ENCODE data around the gene SLCO3A1.
A peak's percentile ranks its signal among the peaks of the same experiment; 100 is the strongest.
"Not testable (repeated sequence)": the region's sequence is repeated elsewhere in the genome, so short reads cannot be mapped to it uniquely, and the experiment has no call there.

Gene SLCO3A1

DNA sequence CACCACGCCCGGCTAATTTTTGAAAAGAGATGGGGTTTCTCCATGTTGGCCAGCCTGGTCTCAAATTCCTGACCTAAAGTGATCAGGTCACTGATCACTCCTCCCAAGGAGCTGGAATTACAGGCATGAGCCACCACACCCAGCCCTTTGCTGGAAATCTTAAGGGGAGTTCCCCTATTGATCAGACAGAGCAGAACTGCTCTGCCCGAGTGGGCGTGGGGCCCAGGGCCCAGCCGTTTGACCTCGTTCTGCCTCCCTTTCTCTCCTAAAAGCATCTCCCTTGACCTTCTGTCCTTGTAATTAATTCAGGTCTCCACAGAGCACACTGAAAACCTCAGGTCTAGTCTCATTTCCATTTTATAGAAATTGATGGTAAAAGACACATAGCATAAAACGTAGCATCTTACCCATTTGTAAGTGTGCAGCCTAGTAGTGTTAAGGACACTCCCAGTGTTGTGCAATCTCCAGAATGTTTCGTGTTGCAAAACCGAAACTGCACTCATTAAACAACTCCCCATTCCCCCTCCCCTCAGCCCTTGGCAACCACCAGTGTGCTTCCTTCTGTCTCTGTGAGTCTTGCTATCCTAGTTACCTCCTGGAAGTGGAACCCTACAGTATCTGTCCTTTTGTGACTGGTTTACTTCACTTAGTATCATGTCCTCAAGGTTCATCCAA, 89.3 kb downstream of the SLCO3A1 start:
- DNase-seq: peak; percentile 70

DNA sequence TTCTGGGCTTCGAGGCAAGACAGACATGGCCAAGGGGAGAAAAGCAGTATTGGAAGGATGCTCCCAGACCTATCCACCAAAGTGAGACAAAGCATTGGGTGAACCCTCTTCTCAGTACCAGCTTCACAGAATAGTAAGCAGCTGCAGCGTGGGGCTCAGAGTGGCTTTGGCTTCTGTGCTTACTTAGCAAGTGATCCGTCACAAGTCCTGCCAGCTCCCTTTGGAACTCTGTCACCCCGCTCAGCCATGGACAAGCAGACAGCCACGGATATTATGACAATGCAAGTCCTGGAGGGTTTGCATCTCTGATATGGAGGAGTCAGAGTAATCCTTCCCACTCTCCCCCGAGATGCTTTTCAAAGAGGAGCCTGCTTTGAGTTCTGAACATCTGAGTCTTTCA, 90.8 kb downstream of the SLCO3A1 start:
- DNase-seq: no peak

DNA sequence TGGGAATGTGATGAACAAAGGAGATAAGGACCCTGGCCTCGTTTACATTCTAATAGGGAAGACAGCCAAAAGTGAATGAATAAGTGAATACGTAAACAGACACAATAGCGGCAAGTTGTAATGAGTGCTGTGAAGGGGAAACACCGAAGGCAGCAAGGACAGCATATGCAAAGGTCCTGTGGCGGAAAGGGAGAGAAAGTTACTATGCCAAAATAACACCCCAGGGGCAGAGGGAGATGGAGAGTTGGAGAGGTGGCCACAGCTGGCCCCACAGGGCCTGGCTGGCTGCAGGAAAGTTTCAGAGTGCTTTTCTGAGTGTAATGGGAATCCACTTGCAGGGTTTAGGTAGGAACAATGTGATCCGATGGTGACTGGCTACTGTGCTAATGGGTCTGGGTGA, 91.9 kb downstream of the SLCO3A1 start:
- no peak for DNase-seq

- no peak for DNase-seq
Measured at GRCh38 chr15:91946075-91946474, 92.6 kb downstream of the SLCO3A1 start.

- no peak for DNase-seq
Measured at GRCh38 chr15:91946581-91947292, 93.2 kb downstream of the SLCO3A1 start.

- no peak for DNase-seq
Measured at GRCh38 chr15:91947293-91947679, 93.8 kb downstream of the SLCO3A1 start.

GRCh38 chr15:91947683-91948608, 94.4 kb downstream of the SLCO3A1 start:
- DNase-seq: no peak

DNA sequence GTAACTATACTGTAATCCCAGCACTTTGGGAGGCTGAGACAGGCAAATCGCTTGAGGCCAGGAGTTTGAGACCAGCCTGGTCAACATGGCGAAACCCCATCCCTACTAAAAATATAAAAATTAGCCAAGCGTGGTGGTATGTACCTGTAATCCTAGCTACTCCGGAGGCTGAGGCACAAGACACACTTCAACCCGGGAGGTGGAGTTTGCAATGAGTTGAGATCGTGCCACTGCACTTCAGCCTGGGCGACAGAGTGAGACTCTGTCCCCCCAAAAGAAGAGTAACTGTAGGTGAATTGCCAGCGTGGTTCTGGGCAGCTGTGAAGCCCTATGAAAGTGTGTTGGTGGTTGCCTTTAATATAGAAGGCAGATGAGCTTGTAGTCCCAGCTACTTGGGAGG, 95.9 kb downstream of the SLCO3A1 start:
- no peak for DNase-seq

GRCh38 chr15:91950054-91950453, 96.5 kb downstream of the SLCO3A1 start:
- DNase-seq: no peak

DNA sequence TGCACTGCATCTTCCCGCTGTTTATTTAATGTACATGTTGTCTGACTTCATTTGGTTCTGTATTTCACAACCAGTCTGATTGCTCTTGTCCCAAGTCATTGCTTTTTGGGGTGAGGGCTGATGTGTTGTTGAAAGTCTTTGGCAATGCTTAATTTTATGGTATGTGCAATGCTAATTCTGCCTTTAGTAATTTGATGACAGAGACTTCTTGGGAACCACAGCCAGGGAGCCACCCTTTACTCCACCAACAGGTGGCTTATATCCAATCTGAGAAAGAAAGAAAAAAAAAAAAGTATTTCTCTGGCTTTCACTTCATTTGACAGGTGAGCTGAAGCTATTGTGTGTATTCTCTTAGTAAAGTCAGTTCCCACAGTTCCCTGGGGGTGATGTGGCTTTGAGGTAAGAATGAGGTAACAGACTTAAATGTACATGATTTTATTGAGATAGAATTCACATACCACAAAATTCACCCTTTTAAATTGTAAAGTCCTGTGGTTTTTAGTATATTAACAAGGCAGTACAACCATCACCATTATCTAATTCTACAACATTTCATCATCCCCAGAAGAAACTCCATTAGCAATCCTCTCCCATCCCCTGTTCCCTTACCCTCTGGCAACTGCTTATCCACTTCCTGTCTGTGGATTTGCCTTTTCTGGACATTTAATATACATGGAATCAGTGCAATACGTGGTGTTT, 97.3 kb downstream of the SLCO3A1 start:
- DNase-seq: no peak

- no peak for DNase-seq
Measured at GRCh38 chr15:91952216-91952615, 98.7 kb downstream of the SLCO3A1 start.

DNA sequence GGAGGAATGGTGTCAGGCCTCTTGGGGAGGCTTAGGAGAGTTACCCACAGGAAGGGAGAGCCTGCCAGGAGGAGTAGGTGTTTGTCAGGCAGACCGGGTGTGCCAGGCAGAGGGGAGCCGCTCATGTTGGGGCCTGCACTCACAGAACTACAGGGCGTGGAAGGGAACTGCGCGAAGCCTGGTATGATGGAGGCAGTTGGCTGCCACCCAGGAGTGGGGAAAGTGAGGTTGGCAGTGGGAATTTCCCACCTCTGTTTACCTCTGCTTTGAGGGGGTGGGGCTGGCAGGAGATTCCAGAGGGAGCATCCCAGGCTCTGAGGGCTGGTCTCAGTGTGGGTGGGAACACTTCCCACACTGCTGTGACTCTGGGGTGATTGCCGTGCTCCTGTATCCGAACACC, 99.9 kb downstream of the SLCO3A1 start:
- no peak for DNase-seq

DNA sequence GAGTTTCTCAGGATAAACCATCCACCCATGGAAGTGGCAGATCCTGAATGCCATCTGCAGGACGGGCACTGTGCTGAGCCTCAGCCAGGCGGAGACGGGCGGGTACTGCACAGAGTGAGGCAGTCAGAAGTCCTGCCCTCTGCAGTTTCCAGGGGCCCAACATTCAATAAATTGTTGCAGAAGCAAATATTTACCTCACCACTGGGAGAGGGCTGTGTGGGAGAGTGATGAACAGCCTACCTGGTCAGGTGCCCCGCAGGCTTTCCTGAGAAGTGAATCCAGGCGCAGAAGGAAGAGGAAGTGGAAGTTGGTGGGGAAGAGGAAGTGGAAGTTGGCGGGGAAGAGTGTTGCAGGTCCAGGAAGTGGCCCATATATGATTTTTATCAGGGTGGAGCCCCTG, 100.8 kb downstream of the SLCO3A1 start:
- DNase-seq: no peak

GRCh38 chr15:91956026-91956723, 102.7 kb downstream of the SLCO3A1 start:
- DNase-seq: no peak

DNA sequence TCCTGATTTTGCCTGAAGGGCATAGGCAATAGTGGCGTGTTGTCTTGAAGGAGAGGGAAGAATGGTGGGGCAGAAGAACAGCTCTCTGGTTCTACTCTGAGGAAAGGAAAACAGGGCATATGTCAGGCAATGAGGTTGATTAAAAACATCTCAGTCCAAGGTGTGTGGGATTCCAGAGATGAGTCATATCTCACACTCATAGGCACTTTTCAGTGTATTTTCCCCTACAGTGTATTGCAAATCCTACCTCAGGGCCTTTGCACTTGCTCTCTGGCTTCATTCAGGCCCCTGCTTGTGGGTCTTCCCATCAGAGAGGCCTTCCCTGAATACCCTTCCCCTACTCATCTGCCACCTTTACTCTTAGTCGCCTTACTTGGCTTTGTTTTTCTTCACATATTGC, 107.8 kb downstream of the SLCO3A1 start:
- no peak for DNase-seq

GRCh38 chr15:91963747-91964146, 110.2 kb downstream of the SLCO3A1 start:
- DNase-seq: not testable (repeated sequence)

GRCh38 chr15:91965501-91966193, 112.1 kb downstream of the SLCO3A1 start:
- no peak for DNase-seq

DNA sequence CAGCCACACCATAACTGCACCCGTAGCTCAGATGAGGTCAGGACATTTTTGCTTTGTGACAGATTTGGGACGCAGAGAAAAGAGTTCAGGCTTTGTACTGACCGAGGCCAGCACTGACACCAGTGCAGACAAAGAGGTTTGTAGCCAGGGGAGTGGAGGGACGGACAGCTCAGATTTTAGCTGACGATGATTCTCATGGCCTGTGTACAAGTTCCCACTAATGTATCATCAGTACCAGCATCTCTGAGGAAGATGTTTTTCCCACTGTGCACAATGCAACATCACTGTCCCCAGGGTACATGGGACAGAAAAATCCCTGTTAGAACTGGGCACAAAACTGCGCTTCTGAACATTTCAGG, 112.7 kb downstream of the SLCO3A1 start:
- DNase-seq: no peak

DNA sequence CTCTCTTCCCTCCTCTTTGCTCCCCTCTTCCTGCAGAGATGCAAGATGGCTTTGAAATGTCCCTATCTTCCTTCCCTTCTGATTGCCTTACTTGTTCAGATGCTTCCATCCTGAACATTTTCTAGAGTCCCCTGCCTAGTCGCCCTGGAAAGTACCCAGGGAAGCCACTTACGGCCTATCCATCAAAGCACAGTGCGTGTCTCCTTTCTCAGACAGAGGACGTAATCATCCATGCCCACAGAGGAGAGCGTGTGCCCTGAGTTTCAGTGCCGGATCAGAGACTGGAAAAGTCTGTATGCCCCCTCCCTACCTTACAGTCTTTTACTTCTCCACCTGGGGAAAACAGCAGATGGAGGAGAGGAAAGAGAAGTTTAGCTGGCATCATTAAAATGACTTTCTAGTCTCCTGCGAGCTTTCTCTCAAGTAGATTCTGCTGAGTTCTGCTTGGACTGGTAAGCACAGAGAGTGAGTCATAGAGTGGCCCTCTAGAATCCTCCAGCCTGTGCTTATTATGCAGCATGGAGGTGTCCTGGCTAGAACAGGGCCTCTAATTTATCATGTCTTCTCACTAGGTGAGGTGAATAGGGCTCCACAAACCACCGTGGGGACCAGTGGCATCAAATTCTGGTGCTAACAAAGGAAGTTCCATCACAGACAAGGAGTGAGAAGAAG, 114.6 kb downstream of the SLCO3A1 start:
- no peak for DNase-seq

DNA sequence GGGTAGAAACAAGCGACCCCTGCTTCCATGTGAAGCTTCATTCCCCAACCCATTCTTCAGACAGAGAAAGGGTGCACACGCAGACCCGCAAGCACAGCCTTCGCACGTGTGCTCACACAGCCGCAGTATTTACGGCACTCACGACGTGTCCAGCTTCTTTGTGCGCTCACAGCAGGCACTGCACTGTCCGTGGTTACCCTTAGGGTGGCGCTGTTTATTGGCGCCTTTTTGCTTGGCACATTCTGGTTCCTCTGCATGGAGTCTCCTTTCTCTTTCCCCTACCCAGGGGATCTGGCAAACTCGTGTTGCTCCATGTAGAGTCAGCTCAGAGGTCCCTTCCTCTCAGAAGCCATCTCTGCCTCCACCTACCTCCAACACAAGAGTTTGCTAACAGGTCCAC, 115.1 kb downstream of the SLCO3A1 start:
- DNase-seq: no peak

DNA sequence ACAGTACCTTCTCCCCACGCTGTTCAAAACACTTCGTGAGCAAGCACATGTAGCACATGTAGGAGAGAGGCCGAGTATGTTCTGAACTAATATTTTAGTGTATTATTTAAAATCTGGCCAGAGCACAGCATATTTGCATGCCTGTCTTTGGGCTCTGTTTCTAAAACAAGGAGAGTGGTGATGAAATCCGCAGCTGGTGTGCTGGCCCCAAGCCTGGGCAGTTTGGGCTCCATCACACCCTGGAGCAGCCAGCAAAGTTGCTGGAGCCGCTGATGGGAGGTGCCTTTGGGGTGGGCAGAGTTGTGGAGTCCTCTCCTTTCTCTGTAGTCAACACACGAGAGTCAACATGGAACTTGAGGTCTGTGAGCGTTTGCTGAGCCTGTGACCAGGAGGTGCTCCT, 116.6 kb downstream of the SLCO3A1 start:
- DNase-seq: no peak

Data from NCI-H1694 (cell line).